DMS53 (cell line): ENCODE data around the gene HOXC6.

Experiments used
- DNase-seq: peaks from one replicate; lab custom pipeline; 2025; lab: John Stamatoyannopoulos, UW

The HOXC6 gene

GRCh38 chr12:54028314-54029201 lies at the start of gene HOXC6:
HOXC6 (plus strand) TSS chr12:54028440; CDS start chr12:54028522, 82 bp downstream.
- DNase-seq = no peak

- DNase-seq = no peak
Measured at GRCh38 chr12:53978477-53979356, 49.5 kb upstream of the HOXC6 start.

GRCh38 chr12:53980104-53980801 lies 48.0 kb upstream of the HOXC6 start:
- no peak for DNase-seq

GRCh38 chr12:53980802-53981496 lies 47.3 kb upstream of the HOXC6 start:
- DNase-seq = no peak

GRCh38 chr12:53981634-53982565 lies 46.3 kb upstream of the HOXC6 start:
- DNase-seq = no peak

- DNase-seq = no peak
Measured at GRCh38 chr12:53982648-53983567, 45.3 kb upstream of the HOXC6 start.

GRCh38 chr12:53983568-53983949 lies 44.7 kb upstream of the HOXC6 start:
- no peak for DNase-seq

- no peak for DNase-seq
Measured at GRCh38 chr12:53983950-53984572, 44.2 kb upstream of the HOXC6 start.

GRCh38 chr12:53984901-53985691 lies 43.1 kb upstream of the HOXC6 start, which contains the start of gene HOXC10:
HOXC10 (plus strand) TSS chr12:53985146; CDS start chr12:53985260, 114 bp downstream.
- DNase-seq = peak; percentile 63

GRCh38 chr12:53985692-53985993 lies 42.6 kb upstream of the HOXC6 start:
- no peak for DNase-seq

- no peak for DNase-seq
Measured at GRCh38 chr12:53985994-53986685, 42.1 kb upstream of the HOXC6 start.

GRCh38 chr12:53986686-53987483 lies 41.4 kb upstream of the HOXC6 start:
- no peak for DNase-seq

GRCh38 chr12:53987787-53988230 lies 40.4 kb upstream of the HOXC6 start:
- DNase-seq = no peak

GRCh38 chr12:53988541-53989226 lies 39.6 kb upstream of the HOXC6 start:
- DNase-seq = no peak

GRCh38 chr12:53989227-53990113 lies 38.8 kb upstream of the HOXC6 start:
- DNase-seq = peak; percentile 67
